MCF 10A (cell line): ENCODE data around the gene SETSIP. TPM values are rescaled to one million over a fixed set of nuclear protein-coding genes. Genes with fewer than 3 reads are reported as not detected.

ENCODE experiments used
- BruUV-seq: library from RNA; stranded (reverse); fragments of 400-500 nt; replicated peaks from 2 replicates; lab custom pipeline; 2021; lab: Mats Ljungman, UMichigan
- CTCF ChIA-PET: fragments of 300-600 bp; sonication (Branson Sonifier 250); formaldehyde crosslinking; extraction: SDS; loops from one replicate; lab custom pipeline; 2021; ENCODE audit warnings: antibody characterized with exemption, inconsistent platforms; lab: Yijun Ruan, JAX
- POLR2A ChIA-PET: fragments of 300-600, 350-650 bp; sonication (Branson Sonifier 250); formaldehyde crosslinking; extraction: SDS; loops from one replicate; lab custom pipeline; 2020; ENCODE audit warnings: antibody characterized with exemption, inconsistent platforms; lab: Yijun Ruan, JAX
- DNase-seq: peaks from one replicate; pipeline ENCODE4 v3.0.0-alpha.2; 2018; ENCODE audit not compliant: unreplicated experiment
- H3K27ac Mint-ChIP-seq: one replicate; pipeline ENCODE4 v1.8.0; 2022; ENCODE audit warnings: mild to moderate bottlenecking, low read depth, mixed read lengths; ENCODE audit not compliant: unreplicated experiment
- H3K27me3 Mint-ChIP-seq: one replicate; pipeline ENCODE4 v1.8.0; 2022; ENCODE audit warnings: mixed read lengths; ENCODE audit not compliant: insufficient read depth, unreplicated experiment
- H3K36me3 Mint-ChIP-seq: one replicate; pipeline ENCODE4 v1.8.0; 2022; ENCODE audit warnings: mild to moderate bottlenecking, moderate library complexity, mixed read lengths; ENCODE audit not compliant: insufficient read depth, unreplicated experiment
- H3K4me1 Mint-ChIP-seq: one replicate; pipeline ENCODE4 v1.8.0; 2022; ENCODE audit warnings: mixed read lengths; ENCODE audit not compliant: insufficient read depth, unreplicated experiment
- H3K4me3 Mint-ChIP-seq: one replicate; pipeline ENCODE4 v1.8.0; 2022; ENCODE audit warnings: mild to moderate bottlenecking, moderate library complexity, mixed read lengths; ENCODE audit not compliant: unreplicated experiment
- H3K9me3 Mint-ChIP-seq: one replicate; pipeline ENCODE4 v1.8.0; 2022; ENCODE audit warnings: mixed read lengths; ENCODE audit not compliant: unreplicated experiment
- CTCF ChIP-seq: fragments of 200-600 bp; IDR thresholded peaks from one replicate; pipeline ENCODE4 v1.8.0; 2022; ENCODE audit warnings: antibody characterized with exemption, mild to moderate bottlenecking; ENCODE audit not compliant: unreplicated experiment
- intact Hi-C: fragments of 100-400 bp; cut with micrococcal nuclease; formaldehyde crosslinking; loops from 2 replicates; pipeline ENCODE4 v1.14.1; 2022
- total RNA-seq: library from RNA; stranded (reverse); gene quantifications from 2 replicates; pipeline ENCODE4 v1.2.3, GENCODE V29; 2022

Gene SETSIP
- total RNA-seq, 1 experiment from 2014 or later, result not detected

- Mint-ChIP-seq H3K9me3 (peaks cover 8% of the 10 kb centered on the region), H3K27ac (no peak overlapping the region)
- TF ChIP-seq CTCF, result no peak
Observed at GRCh38 chr1:92094595-92094994, 19.4 kb upstream of the SETSIP start.

GRCh38 chr1:92094090-92094489 is 18.9 kb upstream of the SETSIP start:
- no peak for DNase-seq
- Mint-ChIP-seq H3K36me3 (no peaks in the 10 kb centered on the region), H3K4me3 (no peak overlapping the region), H3K27me3 (no peaks in the 10 kb centered on the region), H3K4me1 (peaks cover 11% of the 10 kb centered on the region), H3K27ac (no peak overlapping the region), H3K9me3 (peaks cover 8% of the 10 kb centered on the region)
- intact Hi-C loops, result no loop called here
- BruUV-seq, result no TSS peak
- CTCF ChIA-PET, result interaction anchor here (0.6 kb wide), 1 partner anchor 221 kb away, joined by 4 read pairs; no protein-coding TSS in a partner anchor
- POLR2A ChIA-PET, result no interaction called here
- TF ChIP-seq CTCF, result no peak

More at GRCh38 chr1:92094595-92094994, 19.4 kb upstream of the SETSIP start:
- Mint-ChIP-seq H3K27me3 (no peaks in the 10 kb centered on the region), H3K4me3 (no peak overlapping the region), H3K36me3 (no peaks in the 10 kb centered on the region), H3K4me1 (peaks cover 11% of the 10 kb centered on the region)
- ChIA-PET POLR2A (no interaction called here), CTCF (no interaction called here)
- BruUV-seq, result no TSS peak
- no peak for DNase-seq
- intact Hi-C loops, result no loop called here

GRCh38 chr1:92091625-92092024 is 16.4 kb upstream of the SETSIP start:
- TF ChIP-seq CTCF, result no peak
- H3K27ac Mint-ChIP-seq, result no peak overlapping the region
- H3K9me3 Mint-ChIP-seq, result no peaks in the 10 kb centered on the region
- H3K36me3 Mint-ChIP-seq, result no peaks in the 10 kb centered on the region
- no peak overlapping the region for H3K4me3 Mint-ChIP-seq
- no TSS peak for BruUV-seq
- POLR2A ChIA-PET, result interaction anchor here (1.2 kb wide), 1 partner anchor 11 kb away, joined by 4 read pairs; no protein-coding TSS in a partner anchor
- intact Hi-C loops, result no loop called here
- peaks cover 11% of the 10 kb centered on the region for H3K4me1 Mint-ChIP-seq
- no peak for DNase-seq
- no peaks in the 10 kb centered on the region for H3K27me3 Mint-ChIP-seq
- CTCF ChIA-PET, result interaction anchor here (0.5 kb wide), 1 partner anchor 814 kb away, joined by 4 read pairs; no protein-coding TSS in a partner anchor

GRCh38 chr1:92087542-92087941 is 12.3 kb upstream of the SETSIP start:
- CTCF ChIA-PET, result interaction anchor here (0.7 kb wide), 1 partner anchor 566 kb away, joined by 3 read pairs; no protein-coding TSS in a partner anchor
- BruUV-seq, result no TSS peak
- intact Hi-C loops, result no loop called here
- POLR2A ChIA-PET, result no interaction called here
- no peak overlapping the region for H3K4me3 Mint-ChIP-seq
- H3K4me1 Mint-ChIP-seq, result no peaks in the 10 kb centered on the region
- H3K27me3 Mint-ChIP-seq, result no peaks in the 10 kb centered on the region
- no peaks in the 10 kb centered on the region for H3K9me3 Mint-ChIP-seq
- H3K27ac Mint-ChIP-seq, result no peak overlapping the region
- no peaks in the 10 kb centered on the region for H3K36me3 Mint-ChIP-seq
- TF ChIP-seq CTCF, result no peak
- DNase-seq, result no peak
